Lower lobe of right lung (tissue), 2 donors: ENCODE measurements around the gene ANKRD44. TPM values are rescaled to one million over a fixed set of nuclear protein-coding genes. Genes with fewer than 3 reads are reported as not detected.

ENCODE experiments used
- ATAC-seq, 2 donors: fragments of 200-7000 bp; cut with Tn5 transposase; one replicate each; pipeline ENCODE4 v1.9.1; 2020 to 2022; ENCODE audit warnings: mild to moderate bottlenecking in 2 of 2, moderate library complexity in 2 of 2
- DNase-seq: peaks from one replicate; pipeline ENCODE4 v3.0.0-alpha.2; 2020
- H3K27ac ChIP-seq: fragments of 200-600 bp; one replicate; pipeline ENCODE4 v1.8.0; 2022
- H3K27me3 ChIP-seq: fragments of 200-600 bp; one replicate; pipeline ENCODE4 v1.8.0; 2022; ENCODE audit warnings: low read depth
- H3K36me3 ChIP-seq: fragments of 200-600 bp; one replicate; pipeline ENCODE4 v1.8.0; 2022; ENCODE audit warnings: mild to moderate bottlenecking
- H3K4me1 ChIP-seq: fragments of 200-600 bp; one replicate; pipeline ENCODE4 v1.8.0; 2022
- H3K4me3 ChIP-seq: fragments of 200-600 bp; one replicate; pipeline ENCODE4 v1.8.0; 2022; ENCODE audit warnings: mild to moderate bottlenecking
- H3K9me3 ChIP-seq: fragments of 200-600 bp; one replicate; pipeline ENCODE4 v1.8.0; 2022
- CTCF ChIP-seq: fragments of 200-600 bp; IDR thresholded peaks from one replicate; pipeline ENCODE4 v1.8.0; 2022; ENCODE audit warnings: antibody characterized with exemption, mild to moderate bottlenecking
- intact Hi-C: fragments of 100-400 bp; cut with DNase I; formaldehyde crosslinking; loops from one replicate; pipeline ENCODE4 v1.11.0; 2022
- total RNA-seq: library from RNA; stranded (reverse); fragmentation: NEBNext Ultra II Directional; extraction: Animal tissue kit (Norgen Biotek cat#: 25700); gene quantifications from one replicate; pipeline ENCODE4 v1.2.1, GENCODE V29; 2021
- donor health status: DM: no; HTN: yes; CAD: no; lungs with severe emphysema.

The ANKRD44 gene
- total RNA-seq, 1 donor from 2014 or later, result 58.7 TPM

GRCh38 chr2:197286805-197287595, 23.6 kb downstream of the ANKRD44 start:
- Histone ChIP-seq H3K4me1 (peaks cover 23% of the 10 kb centered on the region), H3K4me3 (no peak overlapping the region), H3K27me3 (no peaks in the 10 kb centered on the region), H3K36me3 (no peaks in the 10 kb centered on the region), H3K9me3 (no peaks in the 10 kb centered on the region), H3K27ac (peak overlapping the region; percentile 26)
- DNase-seq (no peak), ATAC-seq (peak; percentile 89 to 93)
- no peak for TF ChIP-seq CTCF
- intact Hi-C loops, result no loop called here

GRCh38 chr2:197285361-197285760, 25.2 kb downstream of the ANKRD44 start:
- H3K36me3 ChIP-seq, result no peaks in the 10 kb centered on the region
- no peaks in the 10 kb centered on the region for H3K9me3 ChIP-seq
- TF ChIP-seq CTCF, result no peak
- H3K27me3 ChIP-seq, result no peaks in the 10 kb centered on the region
- H3K4me3 ChIP-seq, result no peak overlapping the region
- peaks cover 36% of the 10 kb centered on the region for H3K4me1 ChIP-seq
- intact Hi-C loops, result no loop called here
- DNase-seq (no peak), ATAC-seq (no peak)
- no peak overlapping the region for H3K27ac ChIP-seq

- no peak for TF ChIP-seq CTCF
- Histone ChIP-seq H3K4me3 (no peak overlapping the region), H3K9me3 (no peaks in the 10 kb centered on the region), H3K4me1 (peaks cover 40% of the 10 kb centered on the region), H3K27ac (no peak overlapping the region), H3K27me3 (no peaks in the 10 kb centered on the region), H3K36me3 (no peaks in the 10 kb centered on the region)
- intact Hi-C loops, result no loop called here
- ATAC-seq (no peak), DNase-seq (no peak)
Measured at GRCh38 chr2:197284956-197285355, 25.6 kb downstream of the ANKRD44 start.

- Histone ChIP-seq H3K36me3 (no peaks in the 10 kb centered on the region), H3K9me3 (no peaks in the 10 kb centered on the region), H3K27ac (no peak overlapping the region), H3K27me3 (no peaks in the 10 kb centered on the region), H3K4me1 (peaks cover 49% of the 10 kb centered on the region), H3K4me3 (no peak overlapping the region)
- DNase-seq, result no peak
- intact Hi-C loops, result no loop called here
- ATAC-seq, result peak in 1 of 2 donors; percentile 35
- TF ChIP-seq CTCF, result no peak
Measured at GRCh38 chr2:197281421-197281820, 29.2 kb downstream of the ANKRD44 start.

- no peak overlapping the region for H3K4me3 ChIP-seq
- no peak for TF ChIP-seq CTCF
- H3K27ac ChIP-seq, result no peak overlapping the region
- H3K9me3 ChIP-seq, result no peaks in the 10 kb centered on the region
- intact Hi-C loops, result no loop called here
- ATAC-seq, result no peak
- H3K27me3 ChIP-seq, result no peaks in the 10 kb centered on the region
- no peaks in the 10 kb centered on the region for H3K36me3 ChIP-seq
- no peak for DNase-seq
- H3K4me1 ChIP-seq, result peaks cover 44% of the 10 kb centered on the region
Measured at GRCh38 chr2:197280015-197280702, 30.4 kb downstream of the ANKRD44 start.
